Panc1 (cell line): ENCODE data around the gene PCK2.

Source experiments
- CTCF ChIP-seq: fragments of 450-650 bp; IDR thresholded peaks from 2 replicates; pipeline ENCODE4 v1.5.1; 2017; ENCODE audit warnings: mild to moderate bottlenecking
- POLR2AphosphoS5 ChIP-seq: IDR thresholded peaks from 2 replicates; pipeline ENCODE4 v1.6.1; 2012; ENCODE audit warnings: mild to moderate bottlenecking, low read depth, low read length, moderate library complexity
- REST ChIP-seq, 2 experiments: IDR thresholded peaks; 2 replicates each; pipeline ENCODE4 v1.6.1; 2011 to 2012; ENCODE audit warnings: low read depth in 2 of 2, control low read depth in 1 of 2, low read length in 1 of 2, mild to moderate bottlenecking in 1 of 2, moderate library complexity in 1 of 2; ENCODE audit not compliant: insufficient read depth in 1 of 2
- SIN3A ChIP-seq: IDR thresholded peaks from 2 replicates; pipeline ENCODE4 v1.6.1; 2012; ENCODE audit warnings: low read depth, mild to moderate bottlenecking, low read length, moderate library complexity, borderline replicate concordance; ENCODE audit not compliant: insufficient read depth

GRCh38 chr14:24108336-24108874, 14.3 kb downstream of the PCK2 start:
- TF ChIP-seq CTCF, result no peak
- TF ChIP-seq POLR2AphosphoS5, result no peak
- no peak for TF ChIP-seq REST (IDR thresholded peaks at IDR 0.05; ENCODE audit: insufficient read depth in 1 of 2, low read depth in 2 of 2, low read length in 1 of 2)
- no peak for TF ChIP-seq SIN3A
